Measurements from ENCODE around the gene ZNF398.

- no peak for TF ChIP-seq CTCF (IDR thresholded peaks at IDR 0.05)
- TF ChIP-seq POLR2A (IDR thresholded peaks at IDR 0.05) = no peak
- no peak for TF ChIP-seq POLR2AphosphoS5 (IDR thresholded peaks at IDR 0.05)
Measured at GRCh38 chr7:149171892-149172533, 24.8 kb downstream of the ZNF398 start.

Measured in gastroesophageal sphincter (tissue), 3 donors.